Measurements from ENCODE around the gene COL21A1.

COL21A1 gene

DNA sequence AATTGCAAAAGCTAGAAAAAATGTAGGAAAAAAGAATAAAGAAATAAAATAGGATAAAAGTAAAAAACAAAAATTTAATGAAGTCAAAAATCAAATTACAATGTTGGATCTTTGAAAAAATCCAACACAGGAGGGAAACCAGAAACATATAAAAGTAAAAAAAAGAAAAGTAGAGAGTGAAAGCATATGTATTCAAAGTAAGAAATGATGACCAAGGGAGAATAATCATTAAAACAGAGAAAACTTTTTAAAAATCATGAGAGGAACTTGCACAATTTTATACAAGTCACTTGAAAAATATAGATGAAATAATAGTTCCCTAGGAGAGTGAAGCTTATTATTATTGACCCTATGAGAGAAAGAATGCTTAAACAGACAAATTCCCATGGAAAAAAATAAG, 138.2 kb downstream of the COL21A1 start:
- no peak for DNase-seq (ENCODE audit: low read depth in 2 of 2)

DNA sequence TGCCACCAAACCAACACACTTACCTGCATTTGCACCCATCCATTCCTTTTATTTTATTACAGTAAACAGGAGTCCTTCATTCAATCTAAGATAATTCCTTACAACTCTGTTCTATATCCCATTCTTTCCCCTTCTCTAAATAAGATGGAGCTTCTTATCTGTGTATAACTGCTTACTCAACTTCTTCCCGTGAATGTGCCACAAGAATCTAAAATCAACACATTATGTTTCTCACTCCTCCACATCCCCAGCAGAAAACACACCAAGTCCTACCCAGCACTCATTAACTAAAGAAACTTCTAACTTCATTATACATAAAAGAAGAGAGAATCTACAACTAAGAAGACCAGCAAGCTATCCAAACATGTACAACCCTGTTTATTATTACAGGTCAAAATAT, 141.1 kb downstream of the COL21A1 start:
- DNase-seq (ENCODE audit: low read depth in 2 of 2) = no peak

- DNase-seq (ENCODE audit: low read depth in 2 of 2) = no peak
These were observed 142.8 kb downstream of the COL21A1 start for GRCh38 chr6:56104591-56104990.

DNA sequence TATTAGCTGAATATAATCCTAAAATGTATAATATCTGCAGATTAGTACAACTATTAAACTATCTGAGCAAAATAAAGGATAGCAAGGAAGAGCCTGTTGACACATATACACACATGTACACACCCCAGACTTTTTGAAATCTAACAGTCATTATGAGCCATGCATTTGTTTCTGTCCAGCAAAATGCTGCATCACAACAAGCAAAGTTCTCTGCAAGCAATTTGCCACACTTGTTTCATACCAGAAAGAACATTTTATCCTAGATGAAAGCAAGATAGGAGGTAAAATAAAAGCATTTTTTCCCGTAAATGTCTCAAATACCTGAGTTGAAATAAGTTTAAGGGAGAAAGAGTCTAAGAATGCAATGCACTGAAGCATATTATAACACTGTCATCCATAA, 145.2 kb downstream of the COL21A1 start:
- no peak for DNase-seq (ENCODE audit: low read depth in 2 of 2)

GRCh38 chr6:56101141-56101553, 146.2 kb downstream of the COL21A1 start:
- no peak for DNase-seq (ENCODE audit: low read depth in 2 of 2)

- no peak for DNase-seq (ENCODE audit: low read depth in 2 of 2)
These were observed 150.3 kb downstream of the COL21A1 start for GRCh38 chr6:56096946-56097621.

GRCh38 chr6:56096541-56096940, 150.8 kb downstream of the COL21A1 start:
- no peak for DNase-seq (ENCODE audit: low read depth in 2 of 2)

- no peak for DNase-seq (ENCODE audit: low read depth in 2 of 2)
These were observed 153.6 kb downstream of the COL21A1 start for GRCh38 chr6:56093776-56094175.

DNA sequence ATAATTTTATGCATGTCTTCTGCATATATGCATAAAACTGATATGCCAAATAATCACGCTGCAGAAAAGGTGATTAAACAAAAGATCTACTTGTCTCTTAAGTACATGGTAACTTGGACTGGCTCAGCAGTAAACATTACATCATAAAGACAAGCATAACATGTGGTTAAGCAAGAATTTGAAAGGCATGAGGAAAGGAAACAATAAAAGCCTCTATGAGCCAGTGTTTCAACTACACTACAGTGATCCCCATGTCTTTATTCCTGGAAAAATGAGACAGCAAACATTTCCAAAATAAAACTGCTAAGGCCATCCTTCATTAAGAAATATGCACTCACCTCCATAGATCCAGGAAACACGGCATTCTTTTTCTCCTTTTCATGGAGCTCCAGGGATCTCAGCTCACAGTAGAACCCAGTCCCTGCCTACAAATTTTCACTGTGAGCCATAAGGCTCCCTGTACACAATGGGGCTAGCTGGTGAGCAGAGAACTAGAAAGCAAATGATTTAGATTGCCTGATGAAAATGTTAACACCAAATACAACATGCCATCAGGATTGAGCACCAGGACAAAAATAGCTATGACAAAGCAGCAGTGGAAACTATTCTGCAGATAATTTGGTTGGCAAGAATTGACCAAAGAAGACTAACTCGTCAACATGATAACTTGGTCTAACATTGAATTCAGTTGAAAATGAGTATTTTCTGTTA, 156.1 kb downstream of the COL21A1 start:
- DNase-seq (ENCODE audit: low read depth in 2 of 2) = no peak

DNA sequence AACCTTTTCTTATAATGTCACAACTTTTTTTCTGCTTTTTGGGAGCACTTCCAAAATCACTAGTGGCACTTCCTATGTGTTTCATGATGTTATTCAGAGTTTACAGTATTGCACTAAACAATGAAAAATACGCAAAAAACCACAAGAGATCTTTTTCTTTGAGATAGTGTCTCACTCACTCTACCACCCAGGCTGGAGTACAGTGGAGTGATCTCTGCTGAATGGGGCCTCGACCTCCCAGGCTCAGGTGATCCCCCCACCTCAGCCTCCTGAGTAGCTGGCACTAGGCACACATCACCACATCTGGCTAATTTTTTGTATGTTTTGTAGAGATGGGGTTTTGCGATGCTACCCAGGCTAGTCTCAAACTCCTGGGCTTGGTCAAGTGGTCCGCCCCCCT, 158.7 kb downstream of the COL21A1 start:
- no peak for DNase-seq (ENCODE audit: low read depth in 2 of 2)

GRCh38 chr6:56087421-56087820, 160.0 kb downstream of the COL21A1 start:
- no peak for DNase-seq (ENCODE audit: low read depth in 2 of 2)

- no peak for DNase-seq (ENCODE audit: low read depth in 2 of 2)
These were observed 167.4 kb downstream of the COL21A1 start for GRCh38 chr6:56079751-56080540.

GRCh38 chr6:56076033-56076432, 171.3 kb downstream of the COL21A1 start:
- no peak for DNase-seq (ENCODE audit: low read depth in 2 of 2)

DNA sequence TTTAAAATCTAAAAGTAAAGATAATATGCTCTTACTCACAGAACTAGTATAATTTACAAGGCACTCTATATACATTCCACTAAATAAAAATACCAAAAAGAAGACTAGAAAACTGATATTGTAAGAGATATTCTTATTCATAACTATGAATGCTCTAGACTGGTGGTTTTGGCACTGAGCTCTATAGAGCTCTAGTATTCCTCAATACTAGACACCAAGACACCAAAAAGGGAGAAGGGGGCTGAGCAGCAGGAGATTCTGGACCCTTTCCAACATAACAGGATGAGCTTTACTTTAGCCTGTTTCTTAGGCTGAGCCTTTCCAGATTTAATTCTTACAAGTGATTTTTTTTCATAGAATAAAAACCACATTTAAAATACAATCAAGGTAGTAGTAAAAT, 173.6 kb downstream of the COL21A1 start:
- no peak for DNase-seq (ENCODE audit: low read depth in 2 of 2)

- no peak for DNase-seq (ENCODE audit: low read depth in 2 of 2)
These were observed 174.1 kb downstream of the COL21A1 start for GRCh38 chr6:56073315-56073714.

DNA sequence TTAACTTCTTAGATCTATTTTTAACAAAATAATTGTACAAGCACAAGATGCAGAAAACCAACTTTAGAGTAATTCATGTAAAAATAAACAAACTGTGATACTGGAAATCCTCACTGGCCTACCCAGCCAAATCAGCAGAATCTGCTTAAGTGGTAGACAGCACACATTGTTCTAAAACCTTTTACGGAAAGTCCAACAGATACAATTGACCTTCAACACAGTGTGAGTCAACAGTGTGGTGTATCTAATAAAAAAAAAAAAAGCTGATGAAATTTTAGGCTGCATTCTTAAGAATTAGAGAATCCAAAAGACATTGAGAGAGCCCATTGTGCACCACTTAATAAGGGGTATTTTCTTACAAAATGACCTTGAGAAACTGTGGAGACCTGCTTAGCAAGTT, 174.5 kb downstream of the COL21A1 start:
- no peak for DNase-seq (ENCODE audit: low read depth in 2 of 2)

DNA sequence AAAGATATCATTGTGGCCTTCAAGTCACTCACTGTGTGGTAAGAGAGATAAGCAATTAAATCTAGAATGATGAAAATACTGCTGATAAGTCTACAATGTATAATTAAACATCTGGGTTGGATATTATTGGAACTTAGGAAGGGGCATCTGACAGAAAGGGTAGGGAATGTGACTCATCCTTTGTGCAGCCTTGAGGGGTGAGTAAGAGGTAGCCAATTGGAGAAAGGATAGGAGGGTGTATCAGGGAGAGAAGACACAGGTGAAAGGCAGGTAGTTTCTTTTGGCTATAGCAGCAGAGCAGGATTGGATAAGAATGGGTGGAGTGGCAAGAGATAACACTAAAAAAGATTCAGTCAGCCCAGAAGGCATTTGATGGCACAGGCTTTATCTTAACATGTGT, 182.0 kb downstream of the COL21A1 start:
- DNase-seq (ENCODE audit: low read depth in 2 of 2) = no peak

GRCh38 chr6:56062836-56063235, 184.5 kb downstream of the COL21A1 start:
- DNase-seq (ENCODE audit: low read depth in 2 of 2) = no peak

GRCh38 chr6:56058636-56059035, 188.7 kb downstream of the COL21A1 start:
- no peak for DNase-seq (ENCODE audit: low read depth in 2 of 2)

- DNase-seq (ENCODE audit: low read depth in 2 of 2) = no peak
These were observed 192.2 kb downstream of the COL21A1 start for GRCh38 chr6:56055081-56055704.

GRCh38 chr6:56051202-56051598, 196.2 kb downstream of the COL21A1 start:
- no peak for DNase-seq (ENCODE audit: low read depth in 2 of 2)

GRCh38 chr6:56050530-56051201, 196.7 kb downstream of the COL21A1 start:
- DNase-seq (ENCODE audit: low read depth in 2 of 2) = no peak

Data from activated CD8-positive, alpha-beta memory T cell treated with anti-CD3 and anti-CD28 coated beads for 4 hours (primary cell).